K562 (cell line): ENCODE results near the gene CGB3. TPM values are rescaled to one million over a fixed set of nuclear protein-coding genes. Genes with fewer than 3 reads are reported as not detected.
A peak's percentile ranks its signal among the peaks of the same experiment; 100 is the strongest.

Experiments
- ATAC-seq: fragments of 200-7000 bp; cut with Tn5 transposase; 3 replicates; pipeline ENCODE4 v1.9.1; 2020; ENCODE audit warnings: moderate library complexity
- BruUV-seq: library from RNA; stranded (reverse); fragments of 400-500 nt; replicated peaks from 2 replicates; lab custom pipeline; 2021; lab: Mats Ljungman, UMichigan
- CTCF ChIA-PET: fragments of 300-600 bp; formaldehyde crosslinking; extraction: SDS; loops from one replicate; lab custom pipeline; 2021; ENCODE audit warnings: low intra/inter-chr PET ratio; lab: Yijun Ruan, JAX
- POLR2A ChIA-PET: fragments of 300-600, 350-650 bp; sonication (Branson Sonifier 250); formaldehyde crosslinking; extraction: SDS; loops from one replicate; lab custom pipeline; 2021; ENCODE audit warnings: antibody characterized with exemption, inconsistent platforms; lab: Yijun Ruan, JAX
- DNase-seq, 4 experiments: peaks; one replicate each; pipeline versions ENCODE4 v3.0.0 to v3.0.0-alpha.2; 2011 to 2018; ENCODE audit warnings: low spot score in 3 of 4, mixed read lengths in 3 of 4; ENCODE audit errors: extremely low read depth in 1 of 4
- FAIRE-seq: peaks from 2 replicates; lab custom pipeline; 2011; peaks lifted over from hg19 to GRCh38; lab: Jason Lieb, UNC
- H2AFZ ChIP-seq: 2 replicates; pipeline ENCODE4 v1.6.0; 2011; ENCODE audit warnings: low read depth, low read length, control low read depth, inconsistent platforms
- H3K27ac ChIP-seq: fragments of 200-600 bp; 3 replicates; pipeline ENCODE4 v1.8.0; 2011; ENCODE audit warnings: low read depth, mild to moderate bottlenecking, control low read depth, inconsistent platforms, low read length, moderate library complexity, mixed read lengths; ENCODE audit errors: extremely low read depth
- H3K27me3 ChIP-seq, 2 experiments: fragments of 300-600 bp in 1 of 2; 2 replicates in 1 of 2; 3 replicates in 1 of 2; pipeline versions ENCODE4 v1.6.0 to v1.8.0; 2011; ENCODE audit warnings: inconsistent platforms in 2 of 2, low read length in 2 of 2, mild to moderate bottlenecking in 1 of 2, mixed read lengths in 1 of 2, moderate library complexity in 1 of 2; ENCODE audit not compliant: control insufficient read depth in 2 of 2, insufficient read depth in 2 of 2
- H3K36me3 ChIP-seq: fragments of 300-600 bp; 3 replicates; pipeline ENCODE4 v1.8.0; 2011; ENCODE audit warnings: mild to moderate bottlenecking, low read length, inconsistent platforms; ENCODE audit not compliant: control insufficient read depth, insufficient read depth
- H3K4me1 ChIP-seq, 2 experiments: fragments of 200-600 bp in 1 of 2; replicated peaks in 1 of 2; 2 replicates in 1 of 2; 3 replicates in 1 of 2; pipeline versions ENCODE4 v1.5.1 to v1.8.0; 2011; ENCODE audit warnings: inconsistent platforms in 2 of 2, low read length in 2 of 2, mild to moderate bottlenecking in 1 of 2, mixed read lengths in 1 of 2, moderate library complexity in 1 of 2; ENCODE audit not compliant: control insufficient read depth in 2 of 2, insufficient read depth in 2 of 2
- H3K4me2 ChIP-seq: 2 replicates; pipeline ENCODE4 v1.6.1; 2011; ENCODE audit warnings: low read length, control low read depth, inconsistent platforms, mixed read lengths; ENCODE audit not compliant: insufficient read depth
- H3K4me3 ChIP-seq: fragments of 200-600 bp; sonication (generic), shearing (Covaris generic); 2 replicates; pipeline ENCODE4 v1.5.1; 2016; ENCODE audit warnings: control low read depth, inconsistent platforms
- H3K79me2 ChIP-seq: fragments of 200-600 bp; 3 replicates; pipeline ENCODE4 v1.8.0; 2011; ENCODE audit warnings: low read length, inconsistent platforms; ENCODE audit not compliant: control insufficient read depth, insufficient read depth
- H3K9ac ChIP-seq, 2 experiments: 2 replicates each; pipeline versions ENCODE4 v1.6.0 to v1.6.1; 2011; ENCODE audit warnings: low read depth in 2 of 2, low read length in 2 of 2, control low read depth in 1 of 2, inconsistent platforms in 1 of 2, mild to moderate bottlenecking in 1 of 2, mixed read lengths in 1 of 2; ENCODE audit not compliant: insufficient read depth in 1 of 2
- H3K9me1 ChIP-seq: one replicate; pipeline ENCODE4 v1.6.0; 2011; ENCODE audit warnings: inconsistent platforms, mild to moderate bottlenecking, low read length, moderate library complexity; ENCODE audit not compliant: control insufficient read depth, insufficient read depth
- H3K9me3 ChIP-seq: replicated peaks from 2 replicates; pipeline ENCODE4 v1.5.1; 2011; ENCODE audit warnings: low read depth, low read length, inconsistent platforms; ENCODE audit not compliant: control insufficient read depth, insufficient read depth
- H4K20me1 ChIP-seq: replicated peaks from 2 replicates; pipeline ENCODE4 v1.6.1; 2011; ENCODE audit warnings: low read length, inconsistent platforms, mixed read lengths; ENCODE audit not compliant: control insufficient read depth, insufficient read depth
- HCFC1 ChIP-seq: IDR thresholded peaks from 2 replicates; pipeline ENCODE4 v1.6.1; 2012; ENCODE audit warnings: low read depth, low read length, improper control_type of control experiment
- NR2C1 ChIP-seq, 2 experiments: fragments of 450-650 bp; IDR thresholded peaks; 2 replicates each; pipeline ENCODE4 v1.6.1; 2017; ENCODE audit warnings: mild to moderate bottlenecking in 2 of 2, antibody characterized with exemption in 1 of 2, inconsistent platforms in 1 of 2, missing compliant biosample characterization in 1 of 2, missing genetic modification characterization in 1 of 2
- PHB2 ChIP-seq: fragments of 450-650 bp; IDR thresholded peaks from 2 replicates; pipeline ENCODE4 v1.6.1; 2017; ENCODE audit warnings: low read depth
- POLR2G ChIP-seq: fragments of 200-400 bp; formaldehyde crosslinking; IDR thresholded peaks from 2 replicates; pipeline ENCODE4 v1.6.1; 2017; ENCODE audit warnings: low read depth, mild to moderate bottlenecking, antibody characterized with exemption, low read length, moderate library complexity
- SIX5 ChIP-seq, 2 experiments: IDR thresholded peaks; 2 replicates each; pipeline ENCODE4 v1.6.1; 2011; ENCODE audit warnings: low read length in 2 of 2, borderline replicate concordance in 1 of 2, low read depth in 1 of 2, mild to moderate bottlenecking in 1 of 2, moderate library complexity in 1 of 2; ENCODE audit not compliant: insufficient read depth in 1 of 2
- ZNF134 ChIP-seq: fragments of 250-450 bp; sonication (Bioruptor Pico); conservative IDR thresholded peaks from 2 replicates; pipeline ENCODE4 v1.4.0; 2020
- WGBS: fragments of 100-300 bp; shearing (Covaris generic); methylation state at CpG from one replicate; pipeline ENCODE4 v1.1.6; 2016; ENCODE audit warnings: low coverage, mixed read lengths; ENCODE audit not compliant: insufficient coverage; ENCODE audit errors: missing lambda C conversion rate; 5-methylcytosine and 5-hydroxymethylcytosine counted together
- in situ Hi-C: fragments of 300-500 bp; cut with MboI; formaldehyde crosslinking; loops from 4 replicates; pipeline ENCODE4 v1.15.0; 2018; ENCODE audit warnings: inconsistent platforms, mixed read lengths
- intact Hi-C: fragments of 100-400 bp; cut with micrococcal nuclease; formaldehyde crosslinking; loops from 2 replicates; pipeline ENCODE4 v1.14.2; 2022
- polyA plus RNA-seq, 8 experiments: library from polyadenylated mRNA; depleted of rRNA in 4 of 8; stranded (reverse) in 5 of 8; unstranded in 3 of 8; fragments of >200 nt; fragmentation: Nextera tagmentation in 2 of 8; fragmentation: Illumina TruSeq in 1 of 8; extraction: Ambion mirVana in 2 of 8; extraction: Trizol in 1 of 8; gene quantifications; 2 replicates each; pipeline versions ENCODE4 v1.2.1 to v1.2.3, GENCODE V29; 2011 to 2014; ENCODE audit warnings: inconsistent platforms in 1 of 8, missing spikeins in 1 of 8
- total RNA-seq, 7 experiments: library from RNA; depleted of rRNA in 6 of 7; stranded (reverse); fragments of >200 nt in 6 of 7; fragmentation: Illumina TruSeq in 2 of 7; extraction: Trizol in 2 of 7; gene quantifications; 2 replicates each; pipeline versions ENCODE4 v1.2.1 to v1.2.3, GENCODE V29; 2011 to 2021; ENCODE audit warnings: low replicate concordance in 1 of 7
- TF ChIP-seq, protein P1 (sequence below): fragments of 450-650 bp; IDR thresholded peaks from 2 replicates; pipeline ENCODE4 v1.6.1; 2014; ENCODE audit warnings: low read depth, mild to moderate bottlenecking, moderate library complexity, borderline replicate concordance
- TF ChIP-seq, protein P2 (sequence below), 2 experiments: fragments of 450-650 bp; IDR thresholded peaks; 2 replicates each; pipeline ENCODE4 v1.6.1; 2018; ENCODE audit warnings: mild to moderate bottlenecking in 2 of 2, low read depth in 1 of 2; ENCODE audit not compliant: partially characterized antibody in 2 of 2

Gene CGB3
- total and polyA plus RNA-seq, 9 of the 15 experiments (the other 6 are each of a cell fraction or from before 2014, with no cell fraction given): not detected

DNA sequence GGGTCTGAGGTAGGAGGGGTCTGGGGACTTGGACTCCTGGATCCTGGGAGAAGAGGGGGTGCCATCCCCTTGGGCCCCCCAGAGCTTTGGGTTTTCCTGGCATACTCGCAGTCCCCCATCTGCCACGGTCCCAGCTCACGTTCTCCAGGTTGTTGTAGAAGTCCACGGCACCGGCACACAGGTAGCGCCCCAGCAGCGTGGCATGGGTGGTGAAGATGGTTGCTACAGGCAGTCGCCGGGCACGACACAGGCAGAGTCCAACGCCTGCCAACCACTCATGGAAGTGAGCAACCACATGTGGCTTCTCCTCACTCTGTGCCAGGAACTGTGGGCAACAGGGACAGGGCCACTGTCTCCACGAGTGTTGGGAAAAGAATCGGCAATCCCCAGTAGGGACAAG lies 38.4 kb downstream of the CGB3 start:
- Histone ChIP-seq H3K79me2 (peaks cover 6% of the 10 kb centered on the region; the same call in 1 of the 3 replicates), H3K9ac (peak overlapping the region in 1 of 2 experiments; percentile 7; a peak in 1 of 4 replicates), H2AFZ (no peak overlapping the region), H3K9me3 (no peaks in the 10 kb centered on the region), H3K9me1 (no peaks in the 10 kb centered on the region), H4K20me1 (no peaks in the 10 kb centered on the region), H3K4me1 (peaks cover 0 to 7% of the 10 kb centered on the region in 2 experiments; a peak in 2 of 5 replicates), H3K4me2 (no peak overlapping the region), H3K36me3 (peaks cover 67% of the 10 kb centered on the region), H3K27ac (no peak overlapping the region), H3K27me3 (no peaks in the 10 kb centered on the region), H3K4me3 (no peak overlapping the region)
- ATAC-seq (no peak), DNase-seq (no peak), FAIRE-seq (no peak)
- BruUV-seq: no TSS peak
- in situ Hi-C loops: no loop called here
- CTCF ChIA-PET: no interaction called here
- POLR2A ChIA-PET: interaction anchor here (1.1 to 1.5 kb wide), 2 partner anchors 8 to 112 kb away, joined by 4 to 5 read pairs; partner anchors contain the start of genes GYS1 and RUVBL2
- 98% methylated on average over 11 of the region's 13 CpGs for WGBS
- intact Hi-C loops: no loop called here
- TF ChIP-seq ZNF134 (CRISPR knock-in tag) (no peak), POLR2G (peak; percentile 38; the same call in 1 of the 2 replicates)

- no peak for ATAC-seq
- 94% methylated on average over 9 of the region's 9 CpGs for WGBS
- DNase-seq: no peak
- Histone ChIP-seq H3K4me3 (no peak overlapping the region), H3K9me3 (no peaks in the 10 kb centered on the region), H3K9me1 (no peaks in the 10 kb centered on the region), H4K20me1 (no peaks in the 10 kb centered on the region), H3K4me1 (peaks cover 2 to 4% of the 10 kb centered on the region in 2 experiments; a peak in 2 of 5 replicates), H3K4me2 (no peak overlapping the region), H2AFZ (no peak overlapping the region), H3K27me3 (no peaks in the 10 kb centered on the region), H3K9ac (no peak overlapping the region), H3K79me2 (no peaks in the 10 kb centered on the region), H3K27ac (no peak overlapping the region), H3K36me3 (peaks cover 56% of the 10 kb centered on the region; the same call in 2 of the 3 replicates)
- in situ Hi-C loops (no loop called here), intact Hi-C loops (no loop called here)
- ChIA-PET CTCF (no interaction called here), POLR2A (interaction anchor here (2.6 kb wide), 1 partner anchor 15 kb away, joined by 17 read pairs; no protein-coding TSS in a partner anchor)
- FAIRE-seq: no peak
- no TSS peak for BruUV-seq
- TF ChIP-seq PHB2 (no peak), NR2C1 (IDR thresholded peaks at IDR 0.05) (peak; percentile 56), NR2C1 (tag; IDR thresholded peaks at IDR 0.05) (peak; percentile 63), SIX5 (IDR thresholded peaks at IDR 0.05; ENCODE audit: borderline replicate concordance in 1 of 2, insufficient read depth in 1 of 2, low read depth in 1 of 2, low read length in 2 of 2) (peak; percentile 63 to 76; a peak in 3 of 4 replicates), HCFC1 (peak; percentile 78)
- TF ChIP-seq, protein P1, sequence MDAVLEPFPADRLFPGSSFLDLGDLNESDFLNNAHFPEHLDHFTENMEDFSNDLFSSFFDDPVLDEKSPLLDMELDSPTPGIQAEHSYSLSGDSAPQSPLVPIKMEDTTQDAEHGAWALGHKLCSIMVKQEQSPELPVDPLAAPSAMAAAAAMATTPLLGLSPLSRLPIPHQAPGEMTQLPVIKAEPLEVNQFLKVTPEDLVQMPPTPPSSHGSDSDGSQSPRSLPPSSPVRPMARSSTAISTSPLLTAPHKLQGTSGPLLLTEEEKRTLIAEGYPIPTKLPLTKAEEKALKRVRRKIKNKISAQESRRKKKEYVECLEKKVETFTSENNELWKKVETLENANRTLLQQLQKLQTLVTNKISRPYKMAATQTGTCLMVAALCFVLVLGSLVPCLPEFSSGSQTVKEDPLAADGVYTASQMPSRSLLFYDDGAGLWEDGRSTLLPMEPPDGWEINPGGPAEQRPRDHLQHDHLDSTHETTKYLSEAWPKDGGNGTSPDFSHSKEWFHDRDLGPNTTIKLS: no peak
- TF ChIP-seq, protein P2, sequence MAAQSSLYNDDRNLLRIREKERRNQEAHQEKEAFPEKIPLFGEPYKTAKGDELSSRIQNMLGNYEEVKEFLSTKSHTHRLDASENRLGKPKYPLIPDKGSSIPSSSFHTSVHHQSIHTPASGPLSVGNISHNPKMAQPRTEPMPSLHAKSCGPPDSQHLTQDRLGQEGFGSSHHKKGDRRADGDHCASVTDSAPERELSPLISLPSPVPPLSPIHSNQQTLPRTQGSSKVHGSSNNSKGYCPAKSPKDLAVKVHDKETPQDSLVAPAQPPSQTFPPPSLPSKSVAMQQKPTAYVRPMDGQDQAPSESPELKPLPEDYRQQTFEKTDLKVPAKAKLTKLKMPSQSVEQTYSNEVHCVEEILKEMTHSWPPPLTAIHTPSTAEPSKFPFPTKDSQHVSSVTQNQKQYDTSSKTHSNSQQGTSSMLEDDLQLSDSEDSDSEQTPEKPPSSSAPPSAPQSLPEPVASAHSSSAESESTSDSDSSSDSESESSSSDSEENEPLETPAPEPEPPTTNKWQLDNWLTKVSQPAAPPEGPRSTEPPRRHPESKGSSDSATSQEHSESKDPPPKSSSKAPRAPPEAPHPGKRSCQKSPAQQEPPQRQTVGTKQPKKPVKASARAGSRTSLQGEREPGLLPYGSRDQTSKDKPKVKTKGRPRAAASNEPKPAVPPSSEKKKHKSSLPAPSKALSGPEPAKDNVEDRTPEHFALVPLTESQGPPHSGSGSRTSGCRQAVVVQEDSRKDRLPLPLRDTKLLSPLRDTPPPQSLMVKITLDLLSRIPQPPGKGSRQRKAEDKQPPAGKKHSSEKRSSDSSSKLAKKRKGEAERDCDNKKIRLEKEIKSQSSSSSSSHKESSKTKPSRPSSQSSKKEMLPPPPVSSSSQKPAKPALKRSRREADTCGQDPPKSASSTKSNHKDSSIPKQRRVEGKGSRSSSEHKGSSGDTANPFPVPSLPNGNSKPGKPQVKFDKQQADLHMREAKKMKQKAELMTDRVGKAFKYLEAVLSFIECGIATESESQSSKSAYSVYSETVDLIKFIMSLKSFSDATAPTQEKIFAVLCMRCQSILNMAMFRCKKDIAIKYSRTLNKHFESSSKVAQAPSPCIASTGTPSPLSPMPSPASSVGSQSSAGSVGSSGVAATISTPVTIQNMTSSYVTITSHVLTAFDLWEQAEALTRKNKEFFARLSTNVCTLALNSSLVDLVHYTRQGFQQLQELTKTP (IDR thresholded peaks at IDR 0.05; ENCODE audit: low read depth in 1 of 2, partially characterized antibody in 2 of 2): peak in 1 of 2 experiments; percentile 89
Measured at GRCh38 chr19:48982280-48982679, 41.9 kb downstream of the CGB3 start.
